Endometrium (tissue), 2 donors: ENCODE results near the gene USP15.
"Not testable (repeated sequence)": the region's sequence is repeated elsewhere in the genome, so short reads cannot be mapped to it uniquely, and the experiment has no call there.

ENCODE experiments used
- FAIRE-seq: peaks from 2 replicates; lab custom pipeline; 2012; peaks lifted over from hg19 to GRCh38; lab: Jason Lieb, UNC
- donor health status: control.
- donor health status: control.

USP15 gene

DNA sequence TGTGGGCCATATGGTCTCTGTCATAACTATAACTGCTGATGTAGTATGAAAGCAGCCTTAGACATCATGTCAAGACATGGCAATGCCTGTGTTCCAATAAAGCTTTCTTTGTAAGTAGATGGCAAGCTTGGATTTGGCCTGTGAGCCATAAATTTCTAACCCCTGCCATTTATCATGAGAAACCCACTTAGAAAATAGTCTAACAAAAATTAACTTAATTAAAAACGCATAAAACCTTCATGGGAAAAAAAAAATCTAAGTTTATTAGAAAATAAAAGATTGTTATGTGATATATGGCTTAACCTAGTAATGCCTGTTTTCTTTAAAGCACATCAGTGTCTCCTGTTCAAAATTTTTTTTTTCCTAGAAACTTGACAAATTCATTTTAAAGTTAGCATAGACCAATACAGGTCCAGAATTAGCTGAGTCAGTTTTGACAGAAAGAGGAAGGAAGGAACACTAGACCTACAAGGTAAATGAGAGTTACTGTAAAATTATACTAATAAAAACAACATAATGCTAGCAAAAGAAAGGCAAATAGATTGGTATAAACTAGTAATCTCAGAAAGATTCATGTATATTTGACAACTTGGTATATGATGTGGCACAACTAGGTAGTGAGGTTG, 68.2 kb downstream of the USP15 start:
- FAIRE-seq = no peak

DNA sequence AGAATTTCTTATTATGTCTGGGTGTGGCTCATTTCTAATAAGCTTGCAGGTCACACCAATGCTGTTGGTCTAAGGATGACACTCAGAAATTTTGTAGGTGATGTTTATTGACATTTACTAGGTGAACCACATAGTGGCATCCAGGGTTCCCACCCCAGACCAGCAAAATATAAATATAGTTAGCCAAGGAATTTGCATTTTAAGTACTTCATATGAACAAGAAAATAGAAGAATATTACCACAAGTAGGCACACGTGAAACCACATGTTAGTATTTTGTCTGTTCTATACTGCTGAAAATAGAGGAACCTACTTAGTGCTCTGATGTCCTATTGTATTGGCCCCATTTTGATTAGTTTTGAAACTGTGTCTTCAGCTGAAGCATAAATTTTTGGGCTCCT, 71.1 kb downstream of the USP15 start:
- no peak for FAIRE-seq

DNA sequence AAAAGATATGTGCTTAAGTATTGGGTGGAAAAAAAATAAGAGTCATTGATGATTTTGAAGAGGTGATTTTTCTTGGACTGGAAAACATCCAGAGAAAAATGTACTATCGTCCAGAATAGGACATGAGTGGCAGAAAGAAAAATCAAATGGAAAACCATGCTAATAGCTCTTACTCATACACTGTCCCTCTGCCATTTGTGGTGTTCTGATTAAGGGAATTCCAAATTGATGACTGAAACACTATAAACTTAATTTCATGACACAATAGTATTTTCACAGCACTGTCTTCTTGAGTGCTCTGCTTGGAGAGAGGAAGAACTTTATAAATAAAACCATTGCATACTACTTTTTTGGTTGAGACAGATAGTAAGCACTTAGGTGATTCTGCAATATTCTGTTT, 72.4 kb downstream of the USP15 start:
- FAIRE-seq = no peak

DNA sequence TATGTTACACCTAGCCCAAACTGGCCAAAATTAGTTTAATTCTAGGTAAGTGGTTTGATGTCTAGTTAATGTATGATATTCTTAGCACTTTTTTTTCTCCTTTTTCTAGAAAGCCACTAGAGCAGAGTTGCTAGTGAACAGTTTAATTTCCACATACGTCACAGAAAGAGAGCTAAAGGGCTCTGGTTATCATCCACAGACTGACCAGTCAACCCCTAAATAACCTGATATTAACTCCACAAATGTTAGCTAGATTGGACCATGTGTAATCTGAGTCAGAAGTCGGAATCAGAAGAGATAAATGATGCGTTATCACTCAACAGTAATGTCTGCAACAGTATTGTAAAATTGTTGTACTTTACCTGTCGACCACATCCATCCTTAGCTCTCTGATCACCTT, 74.9 kb downstream of the USP15 start:
- FAIRE-seq = no peak

DNA sequence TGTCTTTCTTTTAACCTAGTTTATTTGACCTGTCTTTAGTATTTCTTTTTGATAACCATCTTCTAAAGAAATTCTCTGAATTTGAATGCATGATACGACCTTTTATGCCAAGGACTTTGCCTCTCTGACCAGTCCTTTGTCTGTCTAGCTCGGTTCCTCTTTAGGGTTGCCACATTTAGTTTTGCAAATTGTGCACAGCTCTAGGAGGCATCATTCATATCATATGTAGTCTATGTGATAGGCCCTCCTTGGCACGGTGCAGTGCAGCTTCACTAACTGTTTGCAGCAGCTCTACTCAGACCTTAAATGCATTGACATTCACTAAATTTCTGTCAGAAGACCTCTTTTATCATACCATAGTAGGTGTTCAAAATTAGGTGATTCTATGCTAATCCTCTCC, 75.6 kb downstream of the USP15 start:
- FAIRE-seq = no peak

DNA sequence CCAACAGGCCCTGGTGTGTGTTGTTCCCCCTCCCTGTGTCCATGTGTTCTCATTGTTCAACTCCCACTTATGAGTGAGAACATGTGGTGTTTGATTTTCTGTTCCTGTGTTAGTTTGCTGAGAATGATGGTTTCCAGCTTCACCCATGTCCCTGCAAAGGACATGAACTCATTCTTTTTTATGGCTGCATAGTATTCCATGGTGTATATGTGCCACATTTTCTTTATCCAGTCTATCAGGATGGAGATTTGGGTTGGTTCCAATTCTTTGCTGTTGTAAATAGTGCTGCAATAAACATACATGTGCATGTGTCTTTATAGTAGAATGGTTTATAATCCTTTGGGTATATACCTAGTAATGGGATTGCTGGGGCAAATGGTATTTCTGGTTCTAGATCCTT, 77.4 kb downstream of the USP15 start:
- FAIRE-seq = not testable (repeated sequence)

DNA sequence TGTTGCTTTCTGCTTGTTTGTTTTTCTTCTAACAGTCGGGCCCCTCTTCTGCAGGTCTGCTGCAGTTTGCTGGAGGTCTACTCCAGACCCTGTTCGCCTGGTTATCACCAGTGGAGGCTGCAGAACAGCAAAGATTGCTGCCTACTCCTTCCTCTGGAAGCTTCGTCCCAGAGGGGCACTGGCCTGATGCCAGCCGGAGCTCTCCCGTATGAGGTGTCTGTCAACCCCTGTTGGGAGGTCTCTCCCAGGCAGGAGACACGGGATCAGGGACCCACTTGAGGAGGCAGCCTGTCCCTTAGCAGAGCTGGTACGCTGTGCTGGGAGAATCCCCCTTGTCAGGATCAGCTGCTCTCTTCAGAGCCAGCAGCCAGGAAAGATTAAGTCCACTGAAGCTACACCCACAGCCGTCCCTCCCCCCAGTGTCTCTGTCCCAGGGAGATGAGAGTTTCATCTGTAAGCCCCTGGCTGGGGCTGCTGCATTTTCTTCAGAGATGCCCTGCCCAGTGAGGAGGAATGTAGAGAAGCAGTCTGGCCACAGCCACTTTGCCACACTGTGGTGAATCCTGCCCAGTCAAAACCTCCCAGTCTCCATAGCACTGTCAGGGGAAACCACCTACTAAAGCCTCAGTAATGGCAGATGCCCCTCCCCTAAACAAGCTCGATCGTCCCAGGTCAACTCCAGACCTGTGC, 82.6 kb downstream of the USP15 start:
- FAIRE-seq = not testable (repeated sequence)

DNA sequence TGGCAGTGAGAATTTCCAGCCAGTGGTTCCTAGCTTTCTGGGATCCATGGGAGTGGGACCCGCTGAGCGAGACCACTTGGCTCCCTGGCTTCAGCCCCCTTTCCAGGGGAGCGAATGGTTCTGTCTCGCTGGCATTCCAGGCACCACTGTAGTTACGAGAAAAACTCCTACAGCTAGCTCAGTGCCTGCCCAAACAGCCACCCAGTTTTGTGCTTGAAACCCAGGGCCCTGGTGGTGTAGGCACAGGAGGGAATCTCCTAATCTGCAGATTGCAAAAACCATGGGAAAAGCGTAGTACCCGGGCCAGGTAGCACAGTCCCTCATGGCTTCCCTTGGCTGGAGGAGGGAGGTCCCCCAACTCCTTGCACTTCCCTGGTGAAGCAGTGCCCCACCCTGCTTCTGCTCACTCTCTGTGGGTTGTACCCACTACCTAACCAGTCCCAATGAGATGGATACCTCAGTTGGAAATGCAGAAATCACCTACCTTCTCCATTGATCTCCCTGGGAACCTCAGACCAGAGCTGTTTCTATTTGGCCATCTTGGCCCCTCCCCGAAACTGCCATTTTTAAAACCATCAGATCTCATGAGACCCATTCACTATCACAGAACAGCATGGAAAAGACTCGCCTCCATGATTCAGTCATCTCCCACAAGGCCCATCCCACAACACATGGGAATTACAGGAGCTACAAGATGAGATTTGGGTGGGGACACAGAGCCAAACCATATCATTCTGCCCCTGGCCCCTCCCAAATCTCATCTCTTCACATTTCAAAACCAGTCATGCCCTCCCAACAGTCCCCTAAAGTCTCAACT, 83.3 kb downstream of the USP15 start:
- not testable (repeated sequence) for FAIRE-seq

DNA sequence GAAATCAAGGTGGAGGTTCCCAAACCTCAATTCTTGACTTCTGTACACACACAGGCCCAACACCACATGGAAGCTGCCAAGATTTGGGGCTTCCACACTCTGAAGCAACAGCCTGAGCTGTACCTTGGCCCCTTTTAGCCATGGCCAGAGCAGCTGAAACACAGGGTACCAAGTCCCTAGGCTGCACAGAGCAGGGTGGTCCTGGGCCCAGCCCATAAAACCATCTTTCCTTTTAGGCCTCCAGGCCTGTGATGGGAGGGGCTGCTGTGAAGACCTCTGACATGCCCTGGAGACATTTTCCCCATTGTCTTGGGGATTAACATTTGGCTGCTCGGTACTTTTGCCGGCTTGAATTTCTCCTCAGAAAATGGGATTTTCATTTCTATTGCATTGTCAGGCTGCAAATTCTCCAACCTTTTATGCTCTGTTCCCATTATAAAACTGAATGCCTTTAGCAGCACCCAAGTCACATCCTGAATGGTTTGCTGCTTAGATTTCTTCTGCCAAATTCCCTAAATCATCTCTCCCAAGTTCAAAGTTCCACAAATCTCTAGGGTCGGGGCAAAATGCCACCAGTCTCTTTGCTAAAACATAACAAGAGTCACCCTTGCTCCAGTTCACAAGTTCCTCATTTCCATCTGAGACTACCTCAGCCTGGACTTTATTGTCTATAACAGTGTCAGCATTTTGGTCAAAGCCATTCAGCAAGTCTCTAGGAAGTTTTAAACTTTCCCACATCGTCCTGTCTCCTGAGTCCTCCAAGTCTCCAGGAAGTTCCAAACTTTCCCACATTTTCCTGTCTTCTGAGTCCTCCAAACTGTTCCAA, 84.7 kb downstream of the USP15 start:
- FAIRE-seq = not testable (repeated sequence)

DNA sequence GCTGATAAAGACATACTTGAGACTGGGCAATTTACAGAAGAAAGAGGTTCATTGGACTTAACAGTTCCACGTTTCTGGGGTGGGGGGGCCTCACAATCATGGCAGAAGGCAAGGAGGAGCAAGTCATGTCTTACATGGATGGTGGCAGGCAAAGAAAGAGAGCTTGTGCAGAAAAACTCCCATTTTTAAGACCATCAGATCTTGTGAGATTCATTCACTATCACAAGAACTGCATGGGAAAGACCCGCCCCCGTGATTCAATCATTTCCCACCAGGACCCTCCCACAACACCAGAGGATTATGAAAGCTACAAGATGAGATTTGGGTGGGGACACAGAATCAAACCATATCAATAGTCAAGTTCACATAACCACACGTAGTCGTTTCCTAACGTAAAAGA, 85.5 kb downstream of the USP15 start:
- no peak for FAIRE-seq

DNA sequence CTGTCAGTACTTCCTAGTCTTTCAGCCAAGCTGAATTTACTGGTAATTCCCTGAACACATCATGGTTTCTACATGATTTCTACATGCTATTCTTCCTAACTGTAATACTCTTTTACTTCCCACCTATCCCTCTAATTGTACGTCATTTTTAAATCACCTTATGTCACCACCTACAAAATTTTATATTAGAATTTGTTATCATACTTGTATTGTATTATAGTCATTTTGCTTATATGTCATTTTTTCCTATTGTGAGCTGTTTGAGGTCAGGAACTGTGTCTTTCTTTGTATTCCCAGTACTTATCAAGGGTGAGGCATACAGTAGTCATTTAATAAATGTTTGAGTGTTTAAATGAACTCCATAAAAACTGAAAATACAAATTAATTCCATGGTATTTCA, 86.6 kb downstream of the USP15 start:
- no peak for FAIRE-seq

DNA sequence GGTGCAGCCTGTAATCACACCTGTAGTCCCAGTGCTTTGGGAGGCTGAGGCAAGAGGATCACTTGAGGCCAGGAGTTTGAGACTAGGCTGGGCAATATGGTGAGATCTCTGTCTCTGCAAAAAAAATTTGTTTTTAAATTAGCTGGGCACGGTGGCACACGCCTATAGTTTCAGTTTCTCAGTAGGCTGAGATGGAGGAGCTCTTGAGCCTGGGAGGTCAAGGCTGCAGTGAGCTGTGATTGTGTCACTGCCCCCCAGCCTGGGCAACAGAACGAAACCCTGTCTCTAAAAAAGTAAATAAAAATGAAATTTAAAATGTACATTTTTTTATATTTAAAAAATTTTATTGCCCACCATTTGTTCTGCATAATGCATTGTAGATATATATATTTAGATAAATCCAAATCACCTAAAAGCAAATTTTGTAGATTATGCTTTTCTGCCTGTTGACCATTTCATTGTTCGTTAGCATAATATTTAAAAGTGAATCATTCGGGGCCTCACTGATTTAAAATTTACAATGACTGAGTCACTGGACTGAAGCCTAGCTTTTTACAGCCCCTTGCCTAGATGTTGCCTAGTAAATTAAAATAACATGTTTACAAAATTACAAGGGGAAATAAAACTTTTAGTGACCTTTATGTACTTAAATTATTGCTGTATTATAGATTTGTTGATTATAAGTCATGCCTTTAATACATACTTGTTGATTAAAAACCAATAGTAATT, 87.9 kb downstream of the USP15 start:
- no peak for FAIRE-seq

DNA sequence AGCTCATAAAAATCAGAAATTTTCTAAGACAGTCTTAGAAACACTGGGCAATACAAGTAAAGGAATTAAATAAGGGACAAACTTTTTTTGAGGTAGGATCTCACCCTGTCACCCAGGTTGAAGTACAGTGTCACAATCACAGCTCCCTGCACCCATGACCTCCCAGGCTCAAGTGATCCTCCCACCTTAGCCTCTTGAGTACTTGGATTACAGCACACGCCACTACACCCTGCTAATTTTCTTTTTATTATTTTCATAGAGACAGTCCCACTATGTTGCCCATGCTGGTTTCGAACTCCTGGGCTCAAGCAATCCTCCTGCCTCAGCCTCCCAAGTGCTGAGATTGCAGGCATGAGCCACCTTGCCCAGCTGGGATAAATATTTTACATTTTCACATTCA, 90.3 kb downstream of the USP15 start:
- FAIRE-seq = no peak

DNA sequence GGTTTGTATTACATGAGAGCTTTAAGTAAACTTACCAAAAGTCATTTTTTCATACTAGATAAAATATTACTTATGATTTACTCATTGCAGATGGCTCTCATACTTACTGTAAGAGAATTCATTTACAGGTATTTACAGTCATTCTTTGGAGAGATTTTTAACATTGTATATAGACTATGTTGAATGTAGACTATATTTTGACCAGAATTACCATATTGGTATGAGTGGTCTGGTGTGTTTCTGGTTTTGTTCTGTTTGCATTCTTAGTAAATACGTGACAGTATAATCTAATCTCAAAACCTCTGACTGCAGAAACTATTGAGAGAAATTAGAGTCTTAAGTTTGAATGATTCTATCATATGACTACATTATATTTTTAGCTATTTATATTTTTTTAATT, 91.1 kb downstream of the USP15 start:
- FAIRE-seq = no peak

DNA sequence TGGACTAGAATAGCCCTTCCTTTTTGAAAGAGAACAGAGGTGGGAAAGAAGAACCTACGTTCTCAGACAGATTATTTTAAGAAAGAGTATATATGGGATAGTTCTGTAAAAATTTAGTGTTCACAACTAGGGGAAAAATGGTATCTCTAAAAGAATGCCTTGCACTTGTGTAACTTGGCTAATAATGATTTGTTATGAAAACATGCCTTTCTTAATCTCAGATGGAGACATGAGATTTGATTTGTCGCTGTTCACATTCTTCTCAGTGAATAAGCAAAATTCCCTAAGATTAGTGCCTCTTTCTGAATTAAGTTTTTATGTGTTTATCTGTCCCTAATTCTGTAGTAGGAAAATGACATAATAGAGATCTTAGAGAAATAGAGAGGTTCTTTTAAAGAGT, 100.8 kb downstream of the USP15 start:
- FAIRE-seq = no peak

DNA sequence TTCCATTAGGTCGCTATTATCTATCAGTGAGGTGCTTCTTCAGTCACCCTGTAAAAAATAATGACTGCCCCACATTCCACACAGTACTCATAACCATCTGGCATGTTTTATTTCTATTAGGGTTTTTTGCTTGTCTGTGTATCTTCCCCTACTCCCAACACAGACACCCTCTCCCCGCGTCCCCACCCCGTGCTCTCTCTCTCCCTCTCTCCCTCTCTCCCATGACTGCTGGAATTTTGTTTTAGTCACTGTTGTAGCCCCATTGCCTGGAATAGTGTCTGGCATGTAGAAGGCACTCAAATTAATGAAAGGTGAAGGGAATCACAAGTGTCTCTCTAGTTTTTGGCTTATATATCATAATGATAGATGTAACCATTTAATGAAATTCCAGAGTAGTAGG, 103.3 kb downstream of the USP15 start:
- no peak for FAIRE-seq

DNA sequence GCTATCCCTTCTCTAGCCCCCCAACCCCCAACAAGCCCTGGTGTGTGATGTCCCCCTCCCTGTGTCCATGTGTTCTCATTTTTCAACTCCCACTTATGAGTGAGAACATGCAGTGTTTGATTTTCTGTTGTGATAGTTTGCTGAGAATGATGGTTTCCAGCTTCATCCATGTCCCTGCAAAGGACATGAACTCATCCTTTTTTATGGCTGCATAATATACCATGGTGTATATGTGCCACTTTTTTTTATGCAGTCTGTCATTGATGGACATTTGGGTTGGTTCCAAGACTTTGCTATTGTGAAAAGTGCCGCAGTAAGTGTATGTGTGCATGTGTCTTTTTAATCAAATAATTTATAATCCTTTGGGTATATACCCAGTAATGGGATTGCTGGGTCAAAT, 104.5 kb downstream of the USP15 start:
- not testable (repeated sequence) for FAIRE-seq

DNA sequence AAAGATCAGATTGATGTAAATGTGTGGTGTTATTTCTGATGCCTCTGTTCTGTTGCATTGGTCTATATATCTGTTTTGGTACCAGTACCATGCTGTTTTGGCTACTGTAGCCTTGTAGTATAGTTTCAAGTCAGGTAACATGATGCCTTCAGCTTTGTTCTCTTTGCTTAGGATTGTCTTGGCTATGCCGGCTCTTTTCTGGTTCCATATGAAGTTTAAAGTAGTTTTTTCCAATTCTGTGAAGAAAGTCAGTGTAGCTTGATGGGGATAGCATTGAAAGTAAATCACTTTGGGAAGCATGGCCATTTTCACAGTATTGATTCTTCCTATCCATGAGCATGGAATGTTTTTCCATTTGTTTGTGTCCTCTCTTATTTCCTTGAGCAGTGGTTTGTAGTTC, 105.6 kb downstream of the USP15 start:
- not testable (repeated sequence) for FAIRE-seq

DNA sequence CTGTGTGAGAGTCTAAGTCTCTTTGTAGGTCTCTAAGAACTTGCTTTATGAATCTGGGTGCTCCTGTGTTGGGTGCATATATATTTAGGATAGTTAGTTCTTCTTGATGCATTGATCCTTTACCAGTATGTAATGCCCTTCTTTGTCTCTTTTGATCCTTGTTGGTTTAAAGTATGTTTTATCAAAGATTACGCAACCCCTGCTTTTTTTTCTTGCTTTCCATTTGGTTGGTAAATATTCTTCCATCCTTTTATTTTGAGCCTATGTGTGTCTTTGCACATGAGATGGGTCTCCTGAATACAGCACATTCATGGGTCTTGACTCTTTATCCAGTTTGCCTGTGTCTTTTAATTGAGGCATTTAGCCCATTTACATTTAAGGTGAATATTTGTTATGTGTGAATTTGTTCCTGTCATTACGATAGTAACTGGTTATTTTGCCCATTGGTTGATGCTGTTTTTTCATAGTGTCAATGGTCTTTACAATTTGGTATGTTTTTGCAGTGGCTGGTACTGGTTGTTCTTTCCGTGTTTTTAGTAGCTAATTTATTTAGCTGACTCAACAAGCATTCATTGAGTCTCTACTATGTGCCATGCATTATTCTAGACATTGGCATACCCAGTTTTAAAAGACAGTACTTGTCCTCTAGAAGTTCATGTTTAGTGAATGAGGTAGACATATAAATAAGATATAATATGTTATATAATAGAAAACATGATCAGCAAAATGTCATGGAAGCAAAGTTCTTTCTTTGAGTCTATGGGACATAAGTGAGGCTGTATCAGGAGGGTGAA, 108.4 kb downstream of the USP15 start:
- FAIRE-seq = not testable (repeated sequence)

DNA sequence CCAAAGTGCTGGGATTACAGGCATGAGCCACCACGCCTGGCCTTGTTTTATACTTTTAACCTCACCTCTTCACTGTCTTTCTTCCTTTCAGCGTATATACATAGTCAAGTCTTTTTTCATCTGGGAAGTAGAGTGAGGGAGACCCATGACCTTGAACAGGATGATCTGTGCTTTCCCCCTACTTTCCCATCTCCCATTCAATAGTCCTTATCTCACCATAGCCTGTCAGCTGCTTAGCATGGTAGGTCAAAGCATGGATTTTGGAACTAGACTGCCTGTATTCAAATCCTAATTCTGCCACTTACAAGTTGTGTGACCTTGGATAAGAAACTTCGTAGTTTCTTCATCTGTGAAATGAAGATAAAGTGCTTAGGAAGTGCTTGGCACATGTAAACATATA, 110.0 kb downstream of the USP15 start:
- no peak for FAIRE-seq

DNA sequence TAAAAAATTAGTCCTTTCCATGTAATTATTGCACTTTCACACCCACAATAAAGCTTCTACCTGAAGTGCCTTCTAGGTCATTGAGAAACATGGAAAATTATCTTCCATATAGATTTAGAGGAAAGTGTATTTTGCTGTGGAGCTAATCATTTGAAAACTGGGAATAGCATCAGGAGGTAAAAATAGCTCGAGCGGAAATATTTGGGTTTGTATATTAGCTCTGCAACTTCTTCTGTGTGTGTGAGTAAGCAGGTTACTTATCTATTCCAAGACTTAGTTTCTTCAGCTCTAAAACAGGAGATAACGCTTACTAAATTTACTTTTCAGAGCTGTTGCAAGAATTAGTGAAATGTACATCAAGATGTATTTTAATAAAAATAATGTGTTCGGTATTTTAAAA, 111.5 kb downstream of the USP15 start:
- no peak for FAIRE-seq
